ENCODE data around the gene ZNF320.

- no peak for TF ChIP-seq EZH2 (IDR thresholded peaks at IDR 0.05; ENCODE audit: borderline replicate concordance)
- TF ChIP-seq CTCF (IDR thresholded peaks at IDR 0.05; ENCODE audit: poor library complexity), result no peak
Measured at GRCh38 chr19:52897138-52897935, at the start of gene ZNF320.
